Subcutaneous adipose tissue (tissue), 4 donors: ENCODE measurements around the gene PSAP. TPM values are rescaled to one million over a fixed set of nuclear protein-coding genes. Genes with fewer than 3 reads are reported as not detected.

Source experiments
- total RNA-seq, 4 donors: library from RNA; depleted of rRNA; stranded (reverse); fragments of >200 nt; gene quantifications; one replicate each; pipeline ENCODE4 v1.1.0, GENCODE V29; 2016
- TF ChIP-seq, protein P1 (sequence below): fragments of 450-650 bp; IDR thresholded peaks from one replicate; pipeline ENCODE4 v1.5.1; 2016; ENCODE audit warnings: low read depth, mild to moderate bottlenecking, control low read depth, antibody characterized with exemption, moderate library complexity

Gene PSAP
- total RNA-seq: 1,000 to 10,000 TPM in 2 of 4 donors, 100 to 1,000 TPM in 2; 851 to 2,903 (median 1,278) TPM

DNA sequence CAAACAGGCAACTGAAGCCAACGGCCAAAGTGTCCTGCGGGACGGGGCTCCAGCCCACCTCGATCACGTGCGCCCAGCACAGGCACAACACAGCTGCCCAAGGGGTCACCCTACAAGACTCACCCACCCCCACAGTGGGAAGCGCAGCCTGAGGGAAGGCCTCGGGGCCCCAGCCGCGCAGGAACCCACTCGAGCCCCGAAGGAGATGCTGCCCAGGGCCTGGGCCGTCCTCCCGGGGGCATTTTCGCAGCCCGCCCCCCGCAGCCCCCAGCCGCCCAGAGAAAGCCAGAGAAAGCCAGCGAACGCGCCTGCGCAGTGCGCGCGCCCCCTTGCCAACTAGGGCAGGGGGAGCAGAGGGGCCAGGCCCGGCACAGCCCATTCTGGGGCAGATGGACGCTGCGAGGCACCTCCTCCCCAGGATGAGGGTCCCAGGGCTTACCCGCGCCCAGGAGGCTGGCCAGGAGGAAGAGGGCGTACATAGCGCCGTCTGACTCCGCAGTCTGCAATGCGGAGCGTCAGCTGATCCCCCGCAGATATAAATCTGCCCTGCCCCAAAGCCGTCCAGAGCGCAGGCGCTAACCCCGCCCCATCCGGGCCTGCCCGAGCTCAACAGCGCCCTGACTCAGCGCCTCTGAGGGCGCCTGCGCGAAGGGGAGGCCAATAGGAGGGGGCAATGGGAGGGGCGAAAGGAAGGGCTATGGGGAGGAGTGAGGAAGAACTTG is at the start of gene PSAP:
PSAP (minus strand) TSS at position 509 of the 722 bp plus-strand sequence; CDS start at position 479, 30 bp downstream.
- TF ChIP-seq, protein P1, sequence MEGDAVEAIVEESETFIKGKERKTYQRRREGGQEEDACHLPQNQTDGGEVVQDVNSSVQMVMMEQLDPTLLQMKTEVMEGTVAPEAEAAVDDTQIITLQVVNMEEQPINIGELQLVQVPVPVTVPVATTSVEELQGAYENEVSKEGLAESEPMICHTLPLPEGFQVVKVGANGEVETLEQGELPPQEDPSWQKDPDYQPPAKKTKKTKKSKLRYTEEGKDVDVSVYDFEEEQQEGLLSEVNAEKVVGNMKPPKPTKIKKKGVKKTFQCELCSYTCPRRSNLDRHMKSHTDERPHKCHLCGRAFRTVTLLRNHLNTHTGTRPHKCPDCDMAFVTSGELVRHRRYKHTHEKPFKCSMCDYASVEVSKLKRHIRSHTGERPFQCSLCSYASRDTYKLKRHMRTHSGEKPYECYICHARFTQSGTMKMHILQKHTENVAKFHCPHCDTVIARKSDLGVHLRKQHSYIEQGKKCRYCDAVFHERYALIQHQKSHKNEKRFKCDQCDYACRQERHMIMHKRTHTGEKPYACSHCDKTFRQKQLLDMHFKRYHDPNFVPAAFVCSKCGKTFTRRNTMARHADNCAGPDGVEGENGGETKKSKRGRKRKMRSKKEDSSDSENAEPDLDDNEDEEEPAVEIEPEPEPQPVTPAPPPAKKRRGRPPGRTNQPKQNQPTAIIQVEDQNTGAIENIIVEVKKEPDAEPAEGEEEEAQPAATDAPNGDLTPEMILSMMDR: no peak

DNA sequence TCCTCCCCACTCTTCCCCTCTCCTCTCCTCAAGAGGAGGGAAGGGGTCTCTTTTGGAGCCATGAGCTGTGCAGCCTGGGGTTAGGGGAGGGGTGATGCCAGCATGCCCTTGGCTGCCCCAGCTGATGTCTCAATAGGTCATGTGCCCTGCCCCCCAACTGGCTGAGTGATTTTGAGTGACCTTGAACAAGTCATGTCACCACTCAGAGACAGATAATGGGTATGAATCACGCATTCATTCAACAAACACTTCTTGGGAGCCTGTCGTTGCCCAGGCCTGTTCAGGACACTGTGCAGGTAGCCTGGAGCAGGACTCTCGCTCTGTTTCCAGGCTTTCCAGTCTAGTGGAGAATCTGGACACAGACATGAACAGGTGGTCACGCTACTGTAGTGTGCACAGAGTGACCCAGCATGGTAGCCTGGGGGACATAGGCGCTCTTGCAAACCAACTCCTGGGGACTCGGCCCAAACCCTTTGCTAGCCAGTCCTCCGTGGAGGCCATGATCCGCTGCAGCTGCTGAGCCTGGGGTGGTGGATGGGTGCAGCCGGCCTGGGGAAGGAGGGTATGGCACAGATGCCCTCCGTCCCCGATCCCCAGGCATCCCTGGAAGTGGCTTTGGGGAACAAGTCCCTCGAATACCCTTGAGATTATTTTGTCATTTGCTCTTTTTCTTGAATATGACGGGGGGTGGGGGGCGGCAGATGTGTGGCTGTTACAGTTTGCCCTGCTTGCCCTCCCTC is 49.6 kb upstream of the PSAP start:
- TF ChIP-seq, protein P1: no peak

DNA sequence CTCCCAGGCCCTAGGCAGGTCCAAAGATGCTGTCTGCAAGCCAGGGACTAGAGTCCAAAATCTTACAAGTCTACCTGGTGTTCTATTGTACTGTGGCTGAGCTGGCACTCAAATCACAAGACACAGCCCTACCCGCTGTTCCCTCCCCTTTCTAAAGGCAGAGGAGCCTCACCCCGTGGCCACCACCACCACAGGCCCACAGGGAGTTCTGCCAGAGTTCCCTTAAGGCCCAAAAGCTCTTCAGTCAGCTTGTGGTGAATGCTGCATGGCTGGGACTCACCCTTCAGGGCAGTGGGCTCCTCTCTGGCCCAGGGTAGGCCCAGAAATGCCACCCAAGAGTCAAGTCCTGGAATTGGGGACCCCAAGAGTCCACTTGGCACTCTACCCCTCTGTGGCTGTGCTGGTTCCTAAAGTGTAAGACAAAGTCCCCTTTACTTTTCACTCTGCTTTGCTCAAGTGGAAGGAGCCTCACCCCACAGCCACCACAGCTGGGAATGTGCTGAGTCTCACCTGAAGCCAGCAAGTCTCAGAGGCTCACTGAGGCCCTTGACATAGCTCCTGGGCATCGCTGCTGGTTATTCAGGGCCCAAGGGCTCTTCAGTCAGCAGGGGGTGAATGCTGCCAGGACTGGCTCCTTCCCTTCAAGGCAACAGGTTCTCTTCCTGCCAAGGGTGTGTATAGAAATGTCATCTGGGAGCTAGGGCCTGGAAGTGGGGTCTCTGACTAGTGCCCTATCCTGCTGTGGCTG is 48.8 kb upstream of the PSAP start:
- TF ChIP-seq, protein P1: no peak

DNA sequence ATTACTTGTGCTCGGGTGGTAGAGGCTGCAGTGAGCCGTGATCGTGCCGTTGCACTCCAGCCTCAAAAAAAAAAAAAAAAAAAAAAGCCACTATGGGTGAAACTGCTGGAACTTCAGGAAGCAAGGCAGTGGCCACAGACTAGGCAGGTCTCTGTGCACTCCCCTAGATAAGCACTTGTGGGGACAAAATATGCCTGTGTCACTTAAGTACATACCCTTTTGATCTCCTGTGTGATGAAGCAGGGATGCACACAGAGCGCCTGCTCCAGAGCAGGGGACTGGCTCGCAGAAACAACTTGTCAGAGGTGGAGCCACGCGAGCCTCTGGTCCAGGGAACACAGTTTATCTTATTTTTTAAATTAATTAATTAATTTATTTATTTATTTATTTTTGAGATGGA is 42.9 kb upstream of the PSAP start:
- TF ChIP-seq, protein P1: no peak

DNA sequence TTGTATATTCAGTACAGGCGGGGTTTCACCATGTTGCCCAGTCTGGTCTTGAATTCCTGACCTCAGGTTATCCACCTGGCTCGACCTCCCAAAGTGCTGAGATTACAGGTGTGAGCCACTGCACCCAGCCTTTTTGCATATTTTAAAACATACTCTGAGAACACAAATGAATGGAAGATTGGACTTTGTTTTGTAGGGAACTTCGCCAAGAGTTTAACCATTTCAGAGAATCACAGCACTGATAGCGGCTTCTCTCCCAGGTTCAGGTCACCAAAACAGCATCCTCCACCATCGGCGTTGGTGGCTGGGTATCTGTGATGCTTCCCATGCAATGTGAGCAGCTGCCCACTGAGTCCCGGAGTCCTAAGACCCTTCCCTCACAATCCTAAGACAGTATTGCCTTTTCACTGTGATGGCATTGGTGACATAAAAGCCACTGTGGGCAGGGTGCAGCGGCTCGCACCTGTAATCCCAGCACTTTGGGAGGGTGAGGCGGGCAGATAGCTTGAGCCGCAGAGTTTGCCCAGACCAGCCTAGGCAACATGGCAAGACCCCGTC is 42.3 kb upstream of the PSAP start:
- TF ChIP-seq, protein P1: no peak

DNA sequence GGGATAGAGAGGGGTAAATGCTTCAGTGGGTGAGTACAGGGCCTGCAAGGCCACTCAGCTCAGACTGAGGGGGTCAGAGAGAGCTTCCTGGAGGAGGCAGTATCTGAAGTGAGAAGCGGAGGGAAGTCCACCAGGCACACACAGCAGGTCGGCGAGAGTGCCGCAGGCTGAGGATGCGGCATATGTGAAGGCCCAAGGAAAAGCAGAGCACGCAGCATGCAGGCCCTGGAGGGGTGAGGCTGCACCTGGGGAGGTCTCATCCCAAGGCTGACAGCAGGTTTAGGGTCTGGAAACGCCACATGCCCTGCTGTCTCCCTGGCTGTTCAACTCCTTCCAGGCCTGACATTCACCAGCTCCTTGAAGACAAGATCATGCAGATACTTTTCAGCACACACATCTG is 40.4 kb upstream of the PSAP start:
- TF ChIP-seq, protein P1: no peak
